Vagina (tissue), 2 donors: ENCODE data around the gene APOB.

Experiments used
- CTCF ChIP-seq, 3 experiments: fragments of 450-650 bp in 2 of 3; fragments of 200-600 bp in 1 of 3; sonication (generic) in 1 of 3; IDR thresholded peaks; one replicate each; pipeline ENCODE4 v1.5.1; 2017 to 2019; ENCODE audit warnings: antibody characterized with exemption in 3 of 3, mild to moderate bottlenecking in 2 of 3, moderate library complexity in 2 of 3
- POLR2A ChIP-seq, 2 donors: fragments of 450-650 bp; IDR thresholded peaks; one replicate each; pipeline ENCODE4 v1.6.1; 2017; ENCODE audit warnings: antibody characterized with exemption in 2 of 2, mild to moderate bottlenecking in 2 of 2, moderate library complexity in 2 of 2
- POLR2AphosphoS5 ChIP-seq, 2 donors: sonication (generic); formaldehyde crosslinking; IDR thresholded peaks; one replicate each; pipeline ENCODE4 v1.9.0; 2017; ENCODE audit warnings: antibody characterized with exemption in 2 of 2, mild to moderate bottlenecking in 2 of 2, low read depth in 1 of 2; ENCODE audit not compliant: insufficient read depth in 1 of 2

- TF ChIP-seq CTCF (IDR thresholded peaks at IDR 0.05) (no peak), POLR2A (IDR thresholded peaks at IDR 0.05) (no peak), POLR2AphosphoS5 (IDR thresholded peaks at IDR 0.05; ENCODE audit: insufficient read depth in 1 of 2, low read depth in 1 of 2) (no peak)
Observed at GRCh38 chr2:21017748-21018276, 26.1 kb downstream of the APOB start.
